Measurements from ENCODE around the gene MORN1. TPM values are rescaled to one million over a fixed set of nuclear protein-coding genes. Genes with fewer than 3 reads are reported as not detected.

The MORN1 gene
- total RNA-seq, 1 donor from 2014 or later = 12.7 TPM

- Mint-ChIP-seq H3K27ac (ENCODE audit: unreplicated experiment) (peak overlapping the region; percentile 67), H3K27me3 (ENCODE audit: unreplicated experiment) (no peaks in the 10 kb centered on the region), H3K9me3 (ENCODE audit: unreplicated experiment) (no peaks in the 10 kb centered on the region), H3K4me3 (ENCODE audit: unreplicated experiment) (peak overlapping the region; percentile 80), H3K4me1 (ENCODE audit: unreplicated experiment) (peaks cover 23% of the 10 kb centered on the region), H3K36me3 (ENCODE audit: unreplicated experiment) (peaks cover 8% of the 10 kb centered on the region)
- no peak for TF ChIP-seq CTCF (IDR thresholded peaks at IDR 0.05)
- no peak for DNase-seq (ENCODE audit: extremely low spot score, unreplicated experiment)
Measured at GRCh38 chr1:2411801-2412394, 20.5 kb upstream of the MORN1 start.

- Mint-ChIP-seq H3K4me3 (ENCODE audit: unreplicated experiment) (no peak overlapping the region), H3K27me3 (ENCODE audit: unreplicated experiment) (no peaks in the 10 kb centered on the region), H3K27ac (ENCODE audit: unreplicated experiment) (no peak overlapping the region), H3K9me3 (ENCODE audit: unreplicated experiment) (no peaks in the 10 kb centered on the region), H3K36me3 (ENCODE audit: unreplicated experiment) (peaks cover 12% of the 10 kb centered on the region), H3K4me1 (ENCODE audit: unreplicated experiment) (peaks cover 37% of the 10 kb centered on the region)
- no peak for TF ChIP-seq CTCF (IDR thresholded peaks at IDR 0.05)
- no peak for DNase-seq (ENCODE audit: extremely low spot score, unreplicated experiment)
Measured at GRCh38 chr1:2409745-2410144, 18.4 kb upstream of the MORN1 start.

- Mint-ChIP-seq H3K4me3 (ENCODE audit: unreplicated experiment) (no peak overlapping the region), H3K9me3 (ENCODE audit: unreplicated experiment) (no peaks in the 10 kb centered on the region), H3K36me3 (ENCODE audit: unreplicated experiment) (peaks cover 15% of the 10 kb centered on the region), H3K4me1 (ENCODE audit: unreplicated experiment) (peaks cover 34% of the 10 kb centered on the region), H3K27me3 (ENCODE audit: unreplicated experiment) (no peaks in the 10 kb centered on the region), H3K27ac (ENCODE audit: unreplicated experiment) (no peak overlapping the region)
- TF ChIP-seq CTCF (IDR thresholded peaks at IDR 0.05) = no peak
- DNase-seq (ENCODE audit: extremely low spot score, unreplicated experiment) = no peak
Measured at GRCh38 chr1:2408859-2409276, 17.5 kb upstream of the MORN1 start.

GRCh38 chr1:2408456-2408855, 17.1 kb upstream of the MORN1 start:
- no peak overlapping the region for H3K4me3 Mint-ChIP-seq (ENCODE audit: unreplicated experiment)

GRCh38 chr1:2407991-2408275, 16.6 kb upstream of the MORN1 start:
- no peak for TF ChIP-seq CTCF (IDR thresholded peaks at IDR 0.05)
- no peak overlapping the region for H3K4me3 Mint-ChIP-seq (ENCODE audit: unreplicated experiment)
- no peak overlapping the region for H3K27ac Mint-ChIP-seq (ENCODE audit: unreplicated experiment)
- no peaks in the 10 kb centered on the region for H3K9me3 Mint-ChIP-seq (ENCODE audit: unreplicated experiment)
- peaks cover 18% of the 10 kb centered on the region for H3K36me3 Mint-ChIP-seq (ENCODE audit: unreplicated experiment)
- no peaks in the 10 kb centered on the region for H3K27me3 Mint-ChIP-seq (ENCODE audit: unreplicated experiment)
- peaks cover 32% of the 10 kb centered on the region for H3K4me1 Mint-ChIP-seq (ENCODE audit: unreplicated experiment)
- DNase-seq (ENCODE audit: extremely low spot score, unreplicated experiment) = no peak

More at GRCh38 chr1:2408456-2408855, 17.1 kb upstream of the MORN1 start:
- Mint-ChIP-seq H3K27me3 (ENCODE audit: unreplicated experiment) (no peaks in the 10 kb centered on the region), H3K36me3 (ENCODE audit: unreplicated experiment) (peaks cover 15% of the 10 kb centered on the region), H3K9me3 (ENCODE audit: unreplicated experiment) (no peaks in the 10 kb centered on the region), H3K4me1 (ENCODE audit: unreplicated experiment) (peaks cover 32% of the 10 kb centered on the region), H3K27ac (ENCODE audit: unreplicated experiment) (no peak overlapping the region)
- DNase-seq (ENCODE audit: extremely low spot score, unreplicated experiment) = no peak
- no peak for TF ChIP-seq CTCF (IDR thresholded peaks at IDR 0.05)
